ENCODE measurements around the gene COL5A1.

The COL5A1 gene

DNA sequence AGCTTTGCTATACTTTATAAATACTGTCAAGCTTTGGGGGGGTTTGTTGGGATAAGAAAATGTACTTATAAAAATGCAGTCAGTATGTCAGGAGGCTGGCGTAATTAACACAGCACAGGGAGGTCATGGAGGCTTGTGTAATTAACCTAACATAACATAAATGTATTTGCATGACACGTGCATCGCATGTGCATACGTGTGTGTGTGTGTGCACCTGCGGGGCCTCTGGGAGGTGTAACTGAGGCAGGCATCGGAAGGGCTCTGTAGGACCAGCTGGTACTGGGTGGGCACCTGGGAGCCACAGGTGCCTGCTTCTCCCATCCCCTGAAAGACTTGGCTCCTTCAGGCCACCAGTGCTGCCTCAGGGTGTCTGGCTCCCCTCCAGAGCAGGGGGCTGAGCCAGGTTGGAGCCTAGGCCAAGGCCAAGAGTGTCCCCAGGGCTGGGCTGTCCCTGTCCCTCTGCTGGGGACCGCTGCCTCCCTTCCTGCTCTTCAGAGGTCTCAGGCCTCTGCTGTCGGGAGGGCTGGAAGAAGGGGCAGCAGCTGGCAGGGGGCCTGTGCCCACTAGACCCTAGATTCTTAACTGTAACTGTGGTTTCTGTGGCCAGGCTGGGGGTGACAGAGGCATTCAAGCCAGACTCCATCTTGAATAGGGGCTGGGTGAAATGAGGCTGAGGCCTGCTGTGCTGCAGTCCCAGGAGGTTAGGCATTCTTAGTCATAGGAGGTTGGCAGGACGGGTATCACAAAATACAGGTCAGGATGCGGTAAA is 248.0 kb downstream of the COL5A1 start:
- TF ChIP-seq EZH2 (IDR thresholded peaks at IDR 0.05; ENCODE audit: borderline replicate concordance, low read depth, low read length, severe bottlenecking): no peak
- no peak for TF ChIP-seq CTCF (IDR thresholded peaks at IDR 0.05; ENCODE audit: borderline replicate concordance, extremely low read depth, low read length, poor library complexity, severe bottlenecking)
- no peaks in the 10 kb centered on the region for H4K20me1 ChIP-seq (ENCODE audit: insufficient read depth, low read length)
- DNase-seq (no peak), ATAC-seq (ENCODE audit: insufficient read depth, low read depth) (no peak)
- H3K27ac ChIP-seq (ENCODE audit: low read length): no peak overlapping the region
- no peak overlapping the region for H2AFZ ChIP-seq (ENCODE audit: low read depth, low read length)
- H3K79me2 ChIP-seq (ENCODE audit: insufficient read depth, low read length): no peaks in the 10 kb centered on the region
- H3K9ac ChIP-seq (ENCODE audit: low read depth, low read length): no peak overlapping the region
- H3K27me3 ChIP-seq (ENCODE audit: insufficient read depth, low read length, poor library complexity): no peaks in the 10 kb centered on the region
- H3K4me2 ChIP-seq (ENCODE audit: insufficient read depth, low read length): no peak overlapping the region
- H3K4me1 ChIP-seq (ENCODE audit: insufficient read depth, low read length): no peaks in the 10 kb centered on the region
- H3K4me3 ChIP-seq (ENCODE audit: low read depth in 1 of 2, low read length in 2 of 2): no peak overlapping the region
- H3K9me3 ChIP-seq (ENCODE audit: insufficient read depth, low read length, severe bottlenecking): no peaks in the 10 kb centered on the region
- no peaks in the 10 kb centered on the region for H3K36me3 ChIP-seq (ENCODE audit: insufficient read depth, low read length)

GRCh38 chr9:134890155-134890495 is 248.5 kb downstream of the COL5A1 start:
- H2AFZ ChIP-seq (ENCODE audit: low read depth, low read length): no peak overlapping the region
- no peak overlapping the region for H3K4me2 ChIP-seq (ENCODE audit: insufficient read depth, low read length)
- H3K9me3 ChIP-seq (ENCODE audit: insufficient read depth, low read length, severe bottlenecking): no peaks in the 10 kb centered on the region
- H3K4me3 ChIP-seq (ENCODE audit: low read depth in 1 of 2, low read length in 2 of 2): no peak overlapping the region
- no peak overlapping the region for H3K9ac ChIP-seq (ENCODE audit: low read depth, low read length)
- no peaks in the 10 kb centered on the region for H3K4me1 ChIP-seq (ENCODE audit: insufficient read depth, low read length)
- H3K36me3 ChIP-seq (ENCODE audit: insufficient read depth, low read length): no peaks in the 10 kb centered on the region
- TF ChIP-seq CTCF (IDR thresholded peaks at IDR 0.05; ENCODE audit: borderline replicate concordance, extremely low read depth, low read length, poor library complexity, severe bottlenecking) (no peak), EZH2 (IDR thresholded peaks at IDR 0.05; ENCODE audit: borderline replicate concordance, low read depth, low read length, severe bottlenecking) (no peak)
- no peak for ATAC-seq (ENCODE audit: insufficient read depth, low read depth)
- no peak overlapping the region for H3K27ac ChIP-seq (ENCODE audit: low read length)
- no peaks in the 10 kb centered on the region for H3K27me3 ChIP-seq (ENCODE audit: insufficient read depth, low read length, poor library complexity)
- H3K79me2 ChIP-seq (ENCODE audit: insufficient read depth, low read length): no peaks in the 10 kb centered on the region
- no peak for DNase-seq
- no peaks in the 10 kb centered on the region for H4K20me1 ChIP-seq (ENCODE audit: insufficient read depth, low read length)

DNA sequence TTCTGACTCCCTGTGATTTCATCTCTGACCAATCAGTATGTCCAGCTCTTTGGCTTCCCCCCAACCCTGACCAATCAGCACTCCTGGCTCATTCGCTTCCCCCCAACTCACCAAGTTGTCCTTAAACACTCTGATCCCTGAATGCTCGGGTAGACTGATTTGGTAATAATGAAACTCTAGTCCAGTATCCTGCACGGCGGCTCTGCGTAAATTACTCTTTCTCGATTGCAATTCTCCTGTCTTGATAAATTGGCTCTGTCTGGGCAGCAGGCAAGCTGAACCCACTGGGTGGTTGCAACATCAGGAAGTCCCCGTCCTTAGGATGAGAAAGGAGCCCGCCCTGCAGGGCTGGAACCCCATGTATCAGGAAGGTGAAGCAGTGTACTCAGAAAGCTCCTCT is 249.4 kb downstream of the COL5A1 start:
- Histone ChIP-seq H2AFZ (ENCODE audit: low read depth, low read length) (no peak overlapping the region), H3K4me3 (ENCODE audit: low read depth in 1 of 2, low read length in 2 of 2) (no peak overlapping the region), H3K9me3 (ENCODE audit: insufficient read depth, low read length, severe bottlenecking) (no peaks in the 10 kb centered on the region), H3K4me2 (ENCODE audit: insufficient read depth, low read length) (no peak overlapping the region), H3K9ac (ENCODE audit: low read depth, low read length) (no peak overlapping the region), H3K27ac (ENCODE audit: low read length) (no peak overlapping the region), H3K79me2 (ENCODE audit: insufficient read depth, low read length) (no peaks in the 10 kb centered on the region), H4K20me1 (ENCODE audit: insufficient read depth, low read length) (no peaks in the 10 kb centered on the region), H3K36me3 (ENCODE audit: insufficient read depth, low read length) (no peaks in the 10 kb centered on the region), H3K4me1 (ENCODE audit: insufficient read depth, low read length) (no peaks in the 10 kb centered on the region), H3K27me3 (ENCODE audit: insufficient read depth, low read length, poor library complexity) (no peaks in the 10 kb centered on the region)
- no peak for TF ChIP-seq CTCF (IDR thresholded peaks at IDR 0.05; ENCODE audit: borderline replicate concordance, extremely low read depth, low read length, poor library complexity, severe bottlenecking)
- no peak for TF ChIP-seq EZH2 (IDR thresholded peaks at IDR 0.05; ENCODE audit: borderline replicate concordance, low read depth, low read length, severe bottlenecking)
- no peak for ATAC-seq (ENCODE audit: insufficient read depth, low read depth)
- DNase-seq: no peak

Data from DND-41 (cell line).